Mucosa of descending colon (tissue), 3 donors: ENCODE measurements around the gene ENOX1. TPM values are rescaled to one million over a fixed set of nuclear protein-coding genes. Genes with fewer than 3 reads are reported as not detected.

ENCODE experiments used
- ATAC-seq: fragments of 200-7000 bp; cut with Tn5 transposase; one replicate; pipeline ENCODE4 v1.9.1; 2020; ENCODE audit warnings: mild to moderate bottlenecking, moderate library complexity
- DNase-seq, 3 donors: peaks; one replicate each; pipeline ENCODE4 v3.0.0-alpha.2; 2020
- H3K36me3 ChIP-seq: fragments of 200-600 bp; one replicate; pipeline ENCODE4 v1.8.0; 2021; ENCODE audit warnings: low read depth, mild to moderate bottlenecking
- H3K4me1 ChIP-seq: fragments of 200-600 bp; one replicate; pipeline ENCODE4 v1.8.0; 2021; ENCODE audit warnings: low read depth, mild to moderate bottlenecking
- H3K4me3 ChIP-seq: fragments of 200-600 bp; one replicate; pipeline ENCODE4 v1.8.0; 2021; ENCODE audit warnings: mild to moderate bottlenecking
- H3K9me3 ChIP-seq: fragments of 200-600 bp; one replicate; pipeline ENCODE4 v1.8.0; 2021; ENCODE audit warnings: mild to moderate bottlenecking
- intact Hi-C, 2 donors: fragments of 100-400 bp; cut with DNase I in 1 of 2; cut with micrococcal nuclease in 1 of 2; formaldehyde crosslinking; loops; one replicate each; pipeline versions ENCODE4 v1.11.0 to v1.11.1; 2022; cut with DNase I, micrococcal nuclease
- total RNA-seq, 3 donors: library from RNA; stranded (reverse); fragmentation: NEBNext Ultra II Directional in 2 of 3; extraction: Animal tissue kit (Norgen Biotek cat#: 25700) in 2 of 3; gene quantifications; one replicate each; pipeline versions ENCODE4 v1.2.1 to v1.2.4, GENCODE V29; 2021 to 2023
- TF ChIP-seq, protein P1 (sequence below): fragments of 200-600 bp; IDR thresholded peaks from one replicate; pipeline ENCODE4 v1.8.0; 2022; ENCODE audit warnings: antibody characterized with exemption, mild to moderate bottlenecking
- donor health status: DM: no; HTN: no; CAD: no; lungs with moderate emphysema.
- donor health status: DM: no; HTN: no; CAD: no.
- donor health status: DM: no; HTN: yes; CAD: no.

The ENOX1 gene
- total RNA-seq, 3 donors from 2014 or later = 0.35 to 9.8 (median 1.2) TPM

DNA sequence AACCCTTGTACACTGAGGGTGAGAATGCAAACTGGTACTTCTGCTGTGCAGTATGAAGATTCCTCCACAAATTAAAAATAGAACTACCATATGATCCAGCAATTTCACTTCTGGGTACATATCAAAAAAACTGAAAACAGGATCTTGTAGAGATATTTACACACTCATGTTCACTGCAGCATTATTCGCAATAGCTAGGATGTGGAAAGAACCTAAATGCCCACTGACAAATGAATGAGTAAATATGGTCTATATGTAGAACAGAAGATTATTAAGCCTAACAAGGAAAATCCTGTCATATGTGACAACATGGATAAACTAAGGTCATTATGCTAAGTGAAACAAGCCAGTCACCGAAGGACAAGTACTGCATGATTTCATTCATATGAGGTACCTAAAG lies 304.7 kb downstream of the ENOX1 start:
- TF ChIP-seq, protein P1, sequence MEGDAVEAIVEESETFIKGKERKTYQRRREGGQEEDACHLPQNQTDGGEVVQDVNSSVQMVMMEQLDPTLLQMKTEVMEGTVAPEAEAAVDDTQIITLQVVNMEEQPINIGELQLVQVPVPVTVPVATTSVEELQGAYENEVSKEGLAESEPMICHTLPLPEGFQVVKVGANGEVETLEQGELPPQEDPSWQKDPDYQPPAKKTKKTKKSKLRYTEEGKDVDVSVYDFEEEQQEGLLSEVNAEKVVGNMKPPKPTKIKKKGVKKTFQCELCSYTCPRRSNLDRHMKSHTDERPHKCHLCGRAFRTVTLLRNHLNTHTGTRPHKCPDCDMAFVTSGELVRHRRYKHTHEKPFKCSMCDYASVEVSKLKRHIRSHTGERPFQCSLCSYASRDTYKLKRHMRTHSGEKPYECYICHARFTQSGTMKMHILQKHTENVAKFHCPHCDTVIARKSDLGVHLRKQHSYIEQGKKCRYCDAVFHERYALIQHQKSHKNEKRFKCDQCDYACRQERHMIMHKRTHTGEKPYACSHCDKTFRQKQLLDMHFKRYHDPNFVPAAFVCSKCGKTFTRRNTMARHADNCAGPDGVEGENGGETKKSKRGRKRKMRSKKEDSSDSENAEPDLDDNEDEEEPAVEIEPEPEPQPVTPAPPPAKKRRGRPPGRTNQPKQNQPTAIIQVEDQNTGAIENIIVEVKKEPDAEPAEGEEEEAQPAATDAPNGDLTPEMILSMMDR = no peak
- ATAC-seq (no peak), DNase-seq (no peak)
- H3K4me3 ChIP-seq = no peak overlapping the region
- no peaks in the 10 kb centered on the region for H3K9me3 ChIP-seq
- H3K36me3 ChIP-seq = no peaks in the 10 kb centered on the region
- H3K4me1 ChIP-seq = no peaks in the 10 kb centered on the region
- intact Hi-C loops = no loop called here

DNA sequence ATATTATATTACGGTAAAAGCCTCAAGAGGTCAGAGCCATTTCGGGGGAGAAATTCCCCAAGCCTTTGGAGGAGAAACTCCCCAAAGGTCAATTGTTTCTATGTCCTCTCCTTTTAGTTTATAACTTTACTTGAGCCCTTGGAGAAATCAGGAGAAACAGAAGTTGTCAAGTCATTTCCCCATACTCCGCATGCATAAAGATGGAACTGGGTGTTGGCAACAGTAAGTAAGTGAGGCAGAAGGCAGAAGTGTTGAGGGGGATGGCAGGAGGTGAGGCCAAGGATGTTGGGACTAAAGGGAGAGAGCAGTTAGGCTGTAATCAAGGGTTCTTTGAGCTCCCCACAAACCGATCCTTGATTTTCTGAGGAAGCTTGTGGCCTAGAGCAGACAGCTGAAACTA lies 307.9 kb downstream of the ENOX1 start:
- intact Hi-C loops = no loop called here
- TF ChIP-seq, protein P1 = no peak
- Histone ChIP-seq H3K4me1 (no peaks in the 10 kb centered on the region), H3K9me3 (no peaks in the 10 kb centered on the region), H3K4me3 (no peak overlapping the region), H3K36me3 (no peaks in the 10 kb centered on the region)
- ATAC-seq (no peak), DNase-seq (no peak)

DNA sequence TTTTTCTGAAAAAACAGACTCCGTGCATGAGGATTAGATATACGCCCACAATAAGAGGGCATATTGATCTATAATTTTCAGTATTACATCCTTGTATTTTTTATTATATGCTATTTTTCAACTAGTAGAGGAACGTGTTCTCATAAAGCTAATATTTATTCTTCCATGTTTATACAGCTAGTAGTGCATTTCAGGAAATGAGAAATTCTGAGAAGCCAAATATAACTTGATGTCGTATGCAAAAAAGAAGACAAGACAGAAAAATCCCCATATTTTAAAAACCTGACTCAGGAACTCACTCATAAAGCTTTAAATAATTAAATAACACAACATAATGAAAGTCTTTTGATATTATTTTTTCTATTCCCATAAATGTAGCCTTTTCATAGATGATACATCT lies 308.6 kb downstream of the ENOX1 start:
- DNase-seq (no peak), ATAC-seq (no peak)
- intact Hi-C loops = no loop called here
- Histone ChIP-seq H3K9me3 (no peaks in the 10 kb centered on the region), H3K4me1 (no peaks in the 10 kb centered on the region), H3K36me3 (no peaks in the 10 kb centered on the region), H3K4me3 (no peak overlapping the region)
- TF ChIP-seq, protein P1 = no peak

DNA sequence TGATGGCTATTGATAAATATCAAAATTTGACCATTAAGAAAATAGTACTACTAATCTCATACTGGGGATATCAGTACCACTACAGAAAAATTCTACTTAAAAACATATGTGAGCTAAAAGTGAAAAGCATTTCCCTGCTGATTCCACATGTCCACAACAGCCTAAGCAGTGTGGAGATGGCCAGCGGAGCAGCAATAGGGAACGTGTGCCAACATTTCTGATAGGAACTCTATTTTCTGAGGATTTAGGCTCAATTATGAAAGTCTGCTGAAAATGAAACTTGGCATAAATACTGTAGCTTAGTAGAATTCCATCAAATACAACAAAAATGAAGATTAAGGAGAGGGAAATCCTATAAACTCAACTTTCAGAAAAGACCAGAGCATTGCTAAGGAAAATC lies 311.6 kb downstream of the ENOX1 start:
- no peak for DNase-seq
- no peaks in the 10 kb centered on the region for H3K4me1 ChIP-seq
- no peak for ATAC-seq
- no peak overlapping the region for H3K4me3 ChIP-seq
- H3K9me3 ChIP-seq = no peaks in the 10 kb centered on the region
- intact Hi-C loops = no loop called here
- no peaks in the 10 kb centered on the region for H3K36me3 ChIP-seq
- TF ChIP-seq, protein P1 = no peak

DNA sequence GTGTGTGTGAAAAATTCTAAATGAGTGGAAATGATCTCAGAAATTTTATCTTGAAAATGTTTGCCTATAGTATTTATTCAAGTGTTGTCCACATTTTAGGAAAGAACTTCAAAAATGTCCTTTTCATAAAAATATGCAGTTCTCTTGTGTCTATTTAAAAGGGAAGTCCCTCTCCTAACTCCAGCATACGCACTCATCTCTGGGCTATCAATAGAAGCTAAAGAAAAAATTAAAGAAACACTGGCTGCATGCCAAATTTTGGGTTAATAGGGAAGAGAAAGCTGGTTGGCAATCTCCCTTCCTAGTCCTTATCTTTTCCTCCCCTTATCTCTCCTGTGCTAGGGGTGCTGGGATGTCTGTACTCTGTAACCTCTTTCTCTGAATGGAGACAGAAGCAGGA lies 313.3 kb downstream of the ENOX1 start:
- Histone ChIP-seq H3K9me3 (no peaks in the 10 kb centered on the region), H3K36me3 (no peaks in the 10 kb centered on the region), H3K4me3 (no peak overlapping the region), H3K4me1 (no peaks in the 10 kb centered on the region)
- TF ChIP-seq, protein P1 = no peak
- ATAC-seq (no peak), DNase-seq (no peak)
- intact Hi-C loops = no loop called here

DNA sequence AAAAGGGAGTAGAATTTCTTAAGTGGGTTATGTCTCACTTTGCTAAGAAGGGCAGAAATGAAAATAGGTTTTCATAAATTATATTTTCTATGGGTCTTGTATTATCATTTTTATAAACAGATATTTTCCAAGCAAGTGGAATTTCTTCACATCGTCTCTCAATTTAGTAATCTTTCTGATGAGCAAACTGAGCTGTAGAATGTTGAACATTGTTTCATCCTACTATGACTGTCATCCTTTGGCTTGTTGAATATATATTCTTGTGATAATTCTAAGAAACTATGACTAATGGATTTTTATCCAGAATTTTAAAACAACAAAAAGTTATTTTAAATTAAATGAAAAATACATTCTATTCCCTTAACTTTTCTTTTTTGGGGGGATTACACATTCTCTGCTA lies 313.8 kb downstream of the ENOX1 start:
- Histone ChIP-seq H3K36me3 (no peaks in the 10 kb centered on the region), H3K9me3 (no peaks in the 10 kb centered on the region), H3K4me3 (no peak overlapping the region), H3K4me1 (no peaks in the 10 kb centered on the region)
- TF ChIP-seq, protein P1 = no peak
- ATAC-seq (no peak), DNase-seq (no peak)
- intact Hi-C loops = no loop called here
